ENCODE data around the gene RSF1.

RSF1 gene

DNA sequence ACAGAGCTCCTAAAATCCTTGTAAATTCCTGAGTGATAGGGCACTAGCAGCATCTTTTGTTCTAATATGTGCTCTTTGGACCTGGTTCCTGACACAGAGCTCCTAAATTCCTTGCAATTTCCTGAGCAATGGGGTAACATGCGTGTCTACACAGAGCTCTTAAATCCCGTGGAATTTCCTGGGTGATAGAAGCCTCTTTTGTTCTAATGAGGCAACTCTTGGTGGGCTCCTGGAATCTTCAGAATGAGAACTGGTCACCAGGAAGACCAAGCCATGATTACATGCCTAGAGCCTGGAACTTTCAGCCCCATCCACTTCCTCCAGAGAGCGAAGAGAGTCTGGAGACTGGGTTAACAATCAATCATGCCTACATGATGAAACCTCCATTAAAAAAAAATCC lies 19.0 kb downstream of the RSF1 start:
- no peak for DNase-seq
- ATAC-seq: no peak

DNA sequence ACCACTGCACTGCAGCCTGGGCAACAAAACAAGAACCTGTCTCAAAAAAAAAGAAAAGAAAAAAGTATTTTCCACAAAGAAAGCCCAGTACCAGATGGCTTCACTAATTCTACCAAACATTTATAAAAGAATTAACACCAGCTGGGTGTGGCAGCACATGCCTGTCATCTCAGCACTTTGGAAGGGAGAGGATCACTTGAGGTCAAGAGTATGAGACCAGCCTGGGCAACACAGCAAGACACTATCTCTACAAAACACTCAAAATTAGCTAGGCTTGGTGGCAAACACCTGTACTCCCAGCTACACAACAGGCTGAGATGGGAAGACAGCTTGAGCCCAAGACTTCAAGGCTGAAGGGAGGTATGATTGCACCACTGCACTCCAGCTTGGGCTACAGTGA lies 20.1 kb downstream of the RSF1 start:
- ATAC-seq (no peak), DNase-seq (no peak)

DNA sequence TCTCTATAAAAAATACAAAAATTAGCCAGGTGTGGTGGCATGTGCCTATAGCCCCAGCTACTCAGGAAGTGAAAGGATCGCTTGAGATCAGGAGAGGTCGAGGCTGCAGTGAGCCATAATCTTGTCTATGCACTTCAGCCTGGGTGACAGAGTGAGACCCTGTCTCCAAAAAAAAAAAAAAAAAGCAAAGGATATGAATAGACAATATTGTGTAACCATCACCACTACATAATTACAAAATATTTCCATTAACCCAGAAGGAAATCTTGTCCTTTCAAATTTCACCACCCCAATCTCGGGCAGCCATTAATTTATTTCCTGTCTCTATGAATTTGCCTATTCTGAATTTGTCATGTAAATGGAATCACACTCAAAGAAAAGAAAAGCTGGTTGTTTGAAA lies 21.2 kb downstream of the RSF1 start:
- no peak for DNase-seq

DNA sequence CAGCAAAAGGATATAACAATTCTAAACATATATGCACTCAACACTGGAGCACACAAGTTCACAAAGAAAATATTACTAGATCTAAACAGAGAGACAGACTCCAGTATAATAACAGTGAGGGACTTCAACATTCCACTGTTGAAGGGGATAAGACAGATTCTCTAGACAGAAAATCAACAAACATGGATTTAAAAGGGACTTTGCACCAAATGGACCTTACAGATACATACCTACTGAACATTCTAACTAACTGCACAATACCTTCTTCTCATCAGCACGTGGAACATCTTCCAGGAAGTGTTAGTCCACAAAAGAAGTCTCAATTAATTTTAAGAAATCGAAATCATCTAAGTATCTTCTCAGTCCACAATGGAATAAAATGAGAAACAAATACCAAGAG lies 26.6 kb downstream of the RSF1 start:
- ATAC-seq: no peak

More for the DNA sequence above, 21.2 kb downstream of the RSF1 start:
- peak; percentile 46 for ATAC-seq

DNA sequence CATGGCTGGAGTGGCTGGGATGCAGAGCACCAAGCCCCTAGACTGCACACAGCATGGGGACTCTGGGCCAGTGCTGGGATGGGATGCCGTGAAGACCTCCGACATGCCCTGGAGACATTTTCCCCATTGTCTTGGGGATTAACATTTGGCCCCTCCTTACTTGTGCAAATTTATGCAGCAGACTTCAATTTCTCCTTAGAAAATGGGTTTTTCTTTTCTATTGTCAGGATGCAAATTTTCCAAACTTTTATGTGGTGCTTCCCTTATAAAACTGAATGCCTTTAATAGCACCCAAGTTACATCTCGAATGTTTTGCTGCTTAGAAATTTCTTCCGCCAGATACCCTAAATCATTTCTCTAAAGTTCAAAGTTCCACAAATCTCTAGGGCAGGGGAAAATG lies 29.2 kb downstream of the RSF1 start:
- no peak for DNase-seq
- no peak for ATAC-seq

More for the DNA sequence above, 26.6 kb downstream of the RSF1 start:
- DNase-seq: no peak

DNA sequence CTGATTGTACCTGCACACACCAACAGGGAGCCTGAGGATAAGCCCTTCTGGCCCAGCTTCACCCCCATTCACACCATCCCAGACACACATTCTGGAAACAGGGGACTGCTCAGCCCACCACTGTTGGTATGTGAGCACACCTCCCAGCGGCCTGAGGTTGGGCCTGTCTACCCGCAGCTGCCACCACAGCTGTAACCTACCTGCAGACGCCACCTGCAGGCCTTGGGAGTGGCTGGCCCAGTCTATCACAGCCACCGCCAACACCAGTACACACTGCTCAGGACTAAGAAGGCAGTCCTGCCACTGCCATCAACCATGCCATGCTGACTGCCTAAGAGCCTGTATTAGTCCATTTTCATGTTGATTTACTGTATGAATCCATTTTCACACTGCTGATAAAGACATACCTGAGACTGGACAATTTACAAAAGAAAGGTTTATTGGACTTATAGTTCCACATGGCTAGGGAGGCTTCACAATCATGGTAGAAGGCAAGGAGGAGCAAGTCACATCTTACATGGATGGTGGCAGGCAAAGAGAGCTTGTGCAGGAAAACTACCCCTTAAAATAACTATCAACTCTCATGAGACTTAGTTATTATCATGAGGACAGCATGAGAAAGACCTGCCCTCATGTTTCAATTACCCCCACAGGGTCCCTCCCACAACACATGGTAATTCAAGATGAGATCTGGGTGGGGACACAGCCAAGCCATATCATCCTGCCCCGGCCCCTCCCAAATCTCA lies 30.6 kb downstream of the RSF1 start:
- no peak for ATAC-seq

DNA sequence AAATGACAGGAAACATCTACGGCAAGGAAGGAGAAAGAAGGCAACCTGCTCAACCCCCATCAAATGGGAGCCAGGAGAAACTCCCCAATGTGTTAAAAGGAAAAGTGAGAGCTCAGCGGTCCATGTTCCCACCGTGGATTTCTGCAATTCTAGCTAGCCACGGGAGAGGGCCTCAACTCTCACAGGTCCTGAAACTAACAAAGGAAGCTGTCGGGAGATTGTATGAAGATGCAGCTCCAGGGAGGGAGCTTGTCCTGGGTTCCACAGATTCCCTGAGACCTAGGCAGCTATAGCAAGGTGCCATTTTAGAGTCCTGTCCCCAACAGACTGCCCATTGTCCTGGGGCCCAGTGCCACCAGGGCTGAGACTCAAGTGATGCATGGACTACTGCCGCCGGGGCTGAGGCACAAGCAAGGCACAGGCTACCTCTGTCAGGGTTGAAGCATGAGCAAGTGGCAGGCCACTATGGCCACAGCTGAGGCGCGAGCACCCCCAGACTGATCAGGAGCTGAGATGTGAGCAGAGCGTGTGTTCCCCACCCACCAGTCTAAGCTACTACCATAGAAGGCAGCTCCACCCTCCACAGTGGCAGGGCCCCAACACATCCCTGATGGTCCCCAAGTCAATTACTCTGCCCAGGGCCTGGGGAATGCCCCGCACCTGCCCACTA lies 31.3 kb downstream of the RSF1 start:
- ATAC-seq (peak; percentile 32), DNase-seq (no peak)

More for the DNA sequence above, 30.6 kb downstream of the RSF1 start:
- DNase-seq: no peak

DNA sequence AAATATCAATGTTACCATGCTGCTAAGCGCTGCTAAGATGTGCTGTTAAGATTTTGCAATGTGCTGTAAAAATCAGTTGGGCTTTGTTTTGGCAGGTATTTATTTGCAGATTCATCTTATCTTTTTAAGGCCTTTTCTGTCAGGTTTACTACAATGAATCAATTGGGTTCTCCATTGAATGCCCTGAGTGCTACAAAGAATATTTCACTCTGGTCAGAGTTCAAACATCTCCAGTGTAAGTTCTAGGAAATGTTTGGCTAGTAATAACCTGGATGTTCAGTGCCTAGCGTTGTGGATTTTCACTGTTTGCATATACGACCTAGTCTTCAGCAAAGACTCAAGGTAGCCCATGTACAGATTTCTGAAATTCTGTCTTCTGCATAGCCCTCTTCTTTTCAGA lies 36.0 kb downstream of the RSF1 start:
- ATAC-seq (no peak), DNase-seq (no peak)

DNA sequence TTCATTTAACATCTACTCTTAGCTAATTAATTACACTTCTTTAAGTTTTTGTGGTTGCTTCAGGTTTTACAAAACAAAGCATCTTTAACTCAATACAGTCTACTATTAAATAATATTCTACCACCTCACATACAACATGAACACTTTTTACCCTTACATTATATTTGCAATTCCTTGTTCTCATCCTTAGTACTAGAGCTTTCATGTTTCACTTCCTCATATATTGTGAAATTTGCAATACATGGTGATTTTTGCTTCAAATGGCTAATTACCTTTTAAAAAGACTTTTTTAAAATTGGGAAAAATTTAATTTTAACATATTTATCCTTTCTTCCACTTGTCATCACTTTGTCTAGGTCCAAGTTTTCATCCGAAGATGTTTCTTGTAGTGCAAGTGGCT lies 37.5 kb downstream of the RSF1 start:
- ATAC-seq (no peak), DNase-seq (no peak)

DNA sequence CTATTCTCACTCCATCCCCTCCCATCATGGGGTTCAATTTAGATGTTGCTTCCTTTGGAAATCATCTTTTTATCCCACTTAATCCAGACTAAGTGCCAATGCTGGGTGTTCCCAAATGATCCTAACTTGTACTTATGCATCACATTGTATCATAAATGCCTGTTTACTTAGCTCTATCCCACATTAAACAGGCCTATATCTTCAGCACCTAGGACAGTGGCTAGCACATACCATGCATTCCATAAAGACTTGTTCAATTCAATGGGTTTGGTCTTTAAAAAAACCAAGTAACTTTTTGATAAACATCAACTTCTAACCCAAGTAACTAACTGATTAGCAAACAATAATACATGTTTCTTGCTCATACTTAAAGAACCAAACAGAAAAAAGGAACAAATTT lies 40.6 kb downstream of the RSF1 start:
- no peak for ATAC-seq
- no peak for DNase-seq

DNA sequence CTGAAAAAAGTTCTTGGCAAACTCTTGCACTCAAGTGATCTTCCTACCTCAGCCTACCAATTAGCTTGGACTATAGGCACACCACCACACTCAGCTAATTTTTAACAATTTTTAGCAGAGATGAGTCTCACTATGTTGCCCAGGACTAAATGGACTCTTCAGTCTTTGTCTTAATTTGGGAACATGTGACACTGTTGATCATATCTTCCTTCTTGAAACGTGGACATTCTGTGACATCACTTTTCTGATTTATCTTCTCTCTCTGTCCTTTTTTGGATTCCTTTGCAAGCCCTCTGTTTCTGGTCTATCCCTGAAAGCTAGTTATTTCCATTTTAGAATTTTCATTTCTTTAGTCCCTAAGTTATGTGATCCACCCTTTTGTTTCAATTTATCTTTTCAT lies 42.0 kb downstream of the RSF1 start:
- ATAC-seq (no peak), DNase-seq (no peak)

DNA sequence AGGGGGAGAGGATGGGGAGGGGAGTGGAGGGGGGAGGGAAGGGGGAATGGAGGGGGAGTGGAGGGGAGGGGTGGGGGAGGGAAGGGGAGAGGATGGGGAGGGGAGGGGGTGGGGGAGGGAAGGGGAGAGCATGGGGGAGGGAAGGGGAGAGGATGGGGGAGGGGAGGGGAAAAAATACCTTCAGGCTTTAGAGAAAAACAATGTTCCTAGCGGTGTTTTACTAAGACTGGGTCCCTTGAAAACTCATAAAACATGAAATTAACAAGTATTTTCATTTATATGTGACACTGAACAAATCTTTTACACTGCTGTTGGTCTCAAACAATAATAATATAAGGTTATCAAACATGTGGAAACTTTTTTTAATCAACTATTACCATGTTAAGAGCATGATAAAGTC lies 42.4 kb downstream of the RSF1 start:
- ATAC-seq: no peak
- DNase-seq: no peak

DNA sequence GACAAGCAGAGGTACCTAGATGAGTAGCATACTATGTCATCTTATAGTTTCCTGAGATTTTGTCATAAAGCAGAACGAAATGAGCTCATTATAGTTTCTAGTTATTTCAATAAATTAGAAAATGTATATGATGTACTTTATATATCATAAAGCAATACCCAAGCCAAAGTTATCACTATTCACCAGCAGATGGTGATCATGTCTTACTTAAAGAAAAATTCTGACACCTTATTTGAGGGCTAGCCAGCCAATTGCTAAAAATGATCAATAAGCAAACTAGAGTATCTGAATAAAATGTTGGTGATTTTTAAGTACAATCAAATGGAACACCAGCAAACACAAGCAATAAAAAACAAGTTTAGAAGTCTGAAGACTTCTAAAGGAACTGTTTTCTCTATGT lies 44.1 kb downstream of the RSF1 start:
- ATAC-seq (no peak), DNase-seq (no peak)

DNA sequence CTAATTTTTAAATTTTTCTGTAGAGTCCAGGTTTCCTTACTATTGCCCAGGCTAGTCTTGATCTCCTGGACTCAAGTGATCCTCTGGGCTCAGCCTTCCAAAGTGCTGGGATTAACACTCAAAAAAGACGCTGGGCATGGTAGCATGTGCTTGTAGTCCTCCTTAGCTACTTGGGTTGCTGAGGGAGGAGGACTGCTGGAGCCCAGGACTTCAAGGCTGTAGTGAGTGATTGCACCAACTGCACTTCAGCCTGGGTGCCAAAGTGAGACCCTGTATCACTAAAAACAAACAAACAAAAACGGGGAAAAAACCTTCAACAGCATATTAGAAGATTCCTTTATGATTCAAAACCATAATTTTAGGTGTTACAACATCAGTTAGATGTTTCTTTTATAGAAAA lies 44.6 kb downstream of the RSF1 start:
- DNase-seq: no peak
- ATAC-seq: no peak

DNA sequence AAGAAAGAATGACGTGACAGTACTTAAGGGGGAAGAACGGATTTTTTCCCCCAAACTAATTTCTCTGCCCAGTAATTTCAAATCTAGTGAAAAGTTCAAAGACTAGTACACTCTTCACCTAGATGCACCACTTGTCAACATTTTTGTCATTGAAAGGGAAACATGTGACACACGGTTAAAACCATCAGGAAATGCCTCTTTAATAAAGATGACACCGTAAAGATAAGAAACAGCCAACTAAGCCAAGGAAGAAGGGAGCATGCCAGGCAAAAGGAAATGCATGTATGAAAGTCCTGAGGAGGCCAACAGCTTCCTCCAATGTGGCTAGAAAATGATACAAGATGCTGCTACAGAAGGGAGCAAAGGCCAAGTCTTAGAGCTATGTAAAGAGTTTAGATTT lies 49.4 kb downstream of the RSF1 start:
- ATAC-seq (no peak), DNase-seq (no peak)

DNA sequence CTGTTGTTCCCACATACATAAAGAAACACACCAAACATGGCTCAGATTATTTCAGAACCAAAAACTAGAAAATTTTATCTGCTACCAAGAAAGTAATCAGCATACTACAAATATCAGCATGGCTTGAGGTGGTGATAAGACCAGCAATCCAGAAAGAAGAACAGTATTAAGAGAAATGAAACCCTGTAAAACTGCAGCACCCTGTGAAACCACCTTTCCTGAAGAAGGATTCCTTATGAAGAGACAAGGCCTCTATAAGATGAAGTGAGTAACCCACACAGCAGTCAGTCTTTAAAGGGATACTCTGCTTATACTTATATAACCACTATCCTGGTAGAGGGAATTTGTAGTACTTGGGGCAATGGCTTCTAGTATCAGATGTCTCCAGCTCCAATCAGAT lies 49.9 kb downstream of the RSF1 start:
- no peak for DNase-seq
- ATAC-seq: no peak

DNA sequence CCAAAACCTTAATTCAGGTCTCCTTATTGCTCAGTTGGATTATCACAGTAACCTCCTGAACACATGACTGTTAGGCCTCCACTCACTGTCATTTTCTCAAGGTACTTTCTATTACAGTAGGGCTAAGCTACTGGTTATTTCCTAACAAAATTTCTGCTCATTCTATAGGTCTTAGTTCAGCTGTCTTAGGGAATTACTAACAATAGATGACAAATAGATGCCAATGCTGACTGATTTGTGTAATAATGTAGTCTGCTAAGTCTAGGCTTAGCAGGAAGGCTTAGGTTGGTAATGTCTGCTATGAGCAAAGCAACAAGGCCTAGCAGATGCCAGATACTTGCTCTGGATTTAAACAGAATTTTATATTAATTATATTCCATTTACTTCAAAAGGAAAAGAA lies 58.1 kb downstream of the RSF1 start:
- DNase-seq (no peak), ATAC-seq (no peak)

DNA sequence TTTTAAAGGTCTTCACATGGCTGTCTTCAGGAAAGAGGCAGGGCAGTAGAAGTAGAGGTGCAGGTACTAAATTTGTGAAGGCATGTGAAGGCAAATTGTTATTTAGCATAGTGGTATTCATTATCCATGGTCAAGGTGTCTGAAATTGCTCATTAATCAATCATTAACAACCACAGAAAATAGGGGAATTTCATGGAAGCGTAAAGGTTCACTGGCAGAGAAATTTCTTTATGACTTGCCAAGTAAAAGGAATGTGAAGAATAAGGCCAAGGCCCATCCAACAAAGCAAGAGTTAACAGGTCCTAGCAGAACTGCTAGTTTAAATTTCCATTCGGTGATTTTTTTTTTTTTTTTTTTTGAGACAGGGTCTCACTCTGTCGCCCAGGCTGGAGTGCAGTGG lies 59.0 kb downstream of the RSF1 start:
- no peak for DNase-seq

DNA sequence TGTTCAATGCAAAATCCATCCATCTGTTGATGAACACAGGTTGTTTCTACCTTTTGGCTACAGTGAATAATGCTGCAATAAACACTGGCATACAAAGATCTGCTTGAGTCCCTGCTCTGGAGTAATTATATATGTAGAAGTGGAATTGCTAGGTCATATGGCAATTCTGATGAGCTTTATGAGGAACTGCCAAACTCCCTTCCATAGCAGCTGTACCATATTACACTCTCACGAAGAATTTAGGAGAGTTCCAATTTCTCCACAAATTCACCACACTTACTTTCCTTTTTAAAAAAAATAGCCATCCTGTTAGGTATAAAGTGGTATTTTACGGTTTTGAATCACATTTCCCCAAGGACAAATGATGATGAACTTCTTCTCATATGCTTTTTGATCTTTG lies 62.2 kb downstream of the RSF1 start:
- ATAC-seq (no peak), DNase-seq (no peak)

More for the DNA sequence above, 59.0 kb downstream of the RSF1 start:
- ATAC-seq: no peak

DNA sequence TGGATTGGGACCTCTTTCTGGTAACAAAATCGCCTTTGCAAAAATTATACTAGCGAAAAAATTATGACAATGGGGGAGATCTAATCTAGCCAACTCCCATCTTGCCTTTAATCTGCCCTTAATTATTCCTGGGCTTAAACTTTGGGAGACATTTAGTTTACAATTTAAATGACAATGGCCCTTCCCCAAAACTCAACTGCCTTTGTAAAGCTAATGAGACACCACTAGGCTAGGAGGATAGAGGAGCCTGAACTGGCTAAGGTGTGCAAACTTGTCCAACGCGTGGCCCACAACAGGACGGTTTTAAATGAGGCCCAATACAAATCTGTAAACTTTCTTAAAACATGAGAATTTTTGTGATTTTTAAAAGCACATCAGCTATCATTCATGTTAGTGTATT lies 67.3 kb downstream of the RSF1 start:
- no peak for ATAC-seq

DNA sequence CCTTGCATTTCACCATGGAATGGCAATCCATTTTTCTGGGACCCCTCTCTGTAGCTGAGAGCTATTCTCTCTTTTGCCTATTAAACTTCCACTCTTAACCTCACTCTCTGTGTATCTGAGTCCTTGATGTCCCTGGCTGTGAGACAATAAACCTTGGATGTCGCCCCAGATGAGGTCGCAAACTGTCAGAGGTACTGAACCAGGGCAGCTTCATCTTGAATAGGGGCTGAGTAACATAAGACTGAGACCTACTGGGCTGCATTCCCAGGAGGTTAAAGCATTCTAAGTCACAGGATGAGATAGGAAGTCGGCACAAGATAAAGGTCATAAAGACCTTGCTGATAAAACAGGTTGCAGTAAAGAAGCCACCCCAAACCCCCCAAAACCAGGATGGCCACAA lies 68.0 kb downstream of the RSF1 start:
- ATAC-seq (no peak), DNase-seq (no peak)

More for the DNA sequence above, 67.3 kb downstream of the RSF1 start:
- no peak for DNase-seq

DNA sequence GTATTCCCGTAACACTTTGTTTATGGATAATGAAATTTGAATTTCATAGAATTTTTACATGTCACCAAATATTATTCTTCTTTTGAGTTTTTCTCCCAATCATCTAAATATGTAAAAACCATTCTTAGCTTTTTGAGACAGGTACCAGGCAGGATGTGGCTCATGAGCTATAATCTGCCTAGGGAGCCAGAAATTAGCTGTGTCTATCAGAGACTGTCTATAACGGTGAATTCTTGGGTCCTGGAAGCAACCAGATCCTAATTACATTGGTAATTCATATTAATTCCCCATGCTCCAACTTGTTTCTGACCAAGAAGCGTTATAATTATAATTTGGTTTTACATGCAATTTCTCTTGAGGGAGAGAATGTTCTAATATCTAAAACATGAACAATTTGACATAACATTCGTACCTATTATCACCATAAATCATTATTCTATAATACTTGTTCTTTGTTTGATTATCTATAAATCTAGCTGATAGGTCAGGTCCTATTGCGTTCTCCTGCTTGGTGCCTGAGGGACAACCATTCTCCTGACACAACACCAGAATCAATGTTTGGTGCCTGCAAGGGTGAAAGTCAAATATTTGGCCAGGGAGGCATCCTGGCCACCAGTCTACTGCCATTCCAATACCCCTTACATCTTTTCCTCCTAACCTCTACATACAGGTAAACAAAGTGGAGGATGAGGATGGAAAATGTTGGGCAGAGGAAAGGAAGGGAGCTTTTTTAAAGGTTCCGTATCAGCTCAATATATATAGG lies 69.9 kb downstream of the RSF1 start:
- DNase-seq (no peak), ATAC-seq (no peak)

DNA sequence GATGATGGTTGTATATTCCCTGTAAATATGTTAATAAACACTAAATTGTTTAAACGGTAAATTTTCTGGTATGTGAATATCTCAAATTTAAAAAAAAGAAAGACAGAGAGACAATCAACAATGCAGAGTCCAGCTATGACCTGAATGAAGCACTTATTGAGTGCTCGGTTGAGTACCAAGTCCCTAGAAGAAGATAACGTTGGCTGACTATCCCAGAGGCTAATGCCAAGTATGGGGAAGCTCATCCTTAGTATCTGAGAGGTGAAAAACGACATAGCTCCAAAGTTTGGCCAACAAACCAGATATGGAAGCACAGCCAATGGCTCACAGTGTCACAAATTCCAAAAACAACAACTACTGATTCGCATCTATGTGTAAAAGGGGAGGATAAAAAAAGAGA lies 71.3 kb downstream of the RSF1 start:
- no peak for ATAC-seq
- DNase-seq: no peak
